Transverse colon (tissue), 4 donors: ENCODE results near the gene PSME1.

Source experiments
- EP300 ChIP-seq: sonication (generic); formaldehyde crosslinking; IDR thresholded peaks from one replicate; pipeline ENCODE4 v1.6.1; 2017; ENCODE audit warnings: antibody characterized with exemption, low read depth
- POLR2A ChIP-seq: fragments of 450-650 bp; IDR thresholded peaks from one replicate; pipeline ENCODE4 v1.6.1; 2016; ENCODE audit warnings: antibody characterized with exemption, mild to moderate bottlenecking, moderate library complexity
- POLR2AphosphoS5 ChIP-seq, 3 donors: sonication (generic); formaldehyde crosslinking; IDR thresholded peaks; one replicate each; pipeline ENCODE4 v1.6.1; 2016; ENCODE audit warnings: antibody characterized with exemption in 3 of 3
- TF ChIP-seq, protein P1 (sequence below), 5 experiments: fragments of 200-600 bp in 3 of 5; fragments of 450-650 bp in 2 of 5; sonication (generic) in 3 of 5; IDR thresholded peaks; 1 replicate in 2 of 5; 2 replicates in 3 of 5; pipeline ENCODE4 v1.5.1; 2016 to 2017; ENCODE audit warnings: antibody characterized with exemption in 5 of 5, inconsistent platforms in 3 of 5, mild to moderate bottlenecking in 2 of 5, moderate library complexity in 1 of 5

- TF ChIP-seq, protein P1, sequence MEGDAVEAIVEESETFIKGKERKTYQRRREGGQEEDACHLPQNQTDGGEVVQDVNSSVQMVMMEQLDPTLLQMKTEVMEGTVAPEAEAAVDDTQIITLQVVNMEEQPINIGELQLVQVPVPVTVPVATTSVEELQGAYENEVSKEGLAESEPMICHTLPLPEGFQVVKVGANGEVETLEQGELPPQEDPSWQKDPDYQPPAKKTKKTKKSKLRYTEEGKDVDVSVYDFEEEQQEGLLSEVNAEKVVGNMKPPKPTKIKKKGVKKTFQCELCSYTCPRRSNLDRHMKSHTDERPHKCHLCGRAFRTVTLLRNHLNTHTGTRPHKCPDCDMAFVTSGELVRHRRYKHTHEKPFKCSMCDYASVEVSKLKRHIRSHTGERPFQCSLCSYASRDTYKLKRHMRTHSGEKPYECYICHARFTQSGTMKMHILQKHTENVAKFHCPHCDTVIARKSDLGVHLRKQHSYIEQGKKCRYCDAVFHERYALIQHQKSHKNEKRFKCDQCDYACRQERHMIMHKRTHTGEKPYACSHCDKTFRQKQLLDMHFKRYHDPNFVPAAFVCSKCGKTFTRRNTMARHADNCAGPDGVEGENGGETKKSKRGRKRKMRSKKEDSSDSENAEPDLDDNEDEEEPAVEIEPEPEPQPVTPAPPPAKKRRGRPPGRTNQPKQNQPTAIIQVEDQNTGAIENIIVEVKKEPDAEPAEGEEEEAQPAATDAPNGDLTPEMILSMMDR (IDR thresholded peaks at IDR 0.05), result no peak
- no peak for TF ChIP-seq EP300
- TF ChIP-seq POLR2AphosphoS5 (IDR thresholded peaks at IDR 0.05), result no peak
- no peak for TF ChIP-seq POLR2A
These were observed 14.8 kb upstream of the PSME1 start for GRCh38 chr14:24121210-24121609.
